HepG2 (cell line): Measurements from ENCODE around the gene DPY19L1. TPM values are rescaled to one million over a fixed set of nuclear protein-coding genes. Genes with fewer than 3 reads are reported as not detected.

ENCODE experiments used
- ATAC-seq: fragments of 200-7000 bp; cut with Tn5 transposase; 3 replicates; pipeline ENCODE4 v1.9.1; 2020; ENCODE audit warnings: mild to moderate bottlenecking, moderate library complexity
- BruUV-seq: library from RNA; stranded (reverse); fragments of 400-500 nt; replicated peaks from 2 replicates; lab custom pipeline; 2021; lab: Mats Ljungman, UMichigan
- CTCF ChIA-PET: fragments of 300-600 bp; formaldehyde crosslinking; extraction: SDS; loops from one replicate; lab custom pipeline; 2021; ENCODE audit warnings: low total read pairs, inconsistent platforms, low intra/inter-chr PET ratio; lab: Yijun Ruan, JAX
- POLR2A ChIA-PET: fragments of 350-600 bp; sonication (Branson Sonifier 250); formaldehyde crosslinking; loops from one replicate; lab custom pipeline; 2020; ENCODE audit warnings: antibody characterized with exemption, inconsistent platforms; lab: Yijun Ruan, JAX
- DNase-seq: peaks from one replicate; pipeline ENCODE4 v3.0.0-alpha.2; 2015; ENCODE audit warnings: low spot score
- FAIRE-seq: peaks from 3 replicates; lab custom pipeline; 2011; peaks lifted over from hg19 to GRCh38; lab: Jason Lieb, UNC
- H2AFZ ChIP-seq: one replicate; pipeline ENCODE4 v1.6.1; 2011; ENCODE audit warnings: low read length, inconsistent platforms
- H3K27ac ChIP-seq: fragments of 300-600 bp; 3 replicates; pipeline ENCODE4 v1.8.0; 2011; ENCODE audit warnings: mixed run types, mild to moderate bottlenecking, mixed read lengths, low read length, inconsistent platforms; ENCODE audit not compliant: insufficient read depth; ENCODE audit errors: extremely low read length
- H3K27me3 ChIP-seq, 2 experiments: fragments of 200-600 bp in 1 of 2; 2 replicates in 1 of 2; 3 replicates in 1 of 2; pipeline versions ENCODE4 v1.6.0 to v1.8.0; 2011; ENCODE audit warnings: low read length in 2 of 2, mild to moderate bottlenecking in 2 of 2, moderate library complexity in 2 of 2, inconsistent platforms in 1 of 2; ENCODE audit not compliant: insufficient read depth in 2 of 2, control insufficient read depth in 1 of 2
- H3K36me3 ChIP-seq, 2 experiments: fragments of 200-600 bp in 1 of 2; replicated peaks in 1 of 2; 2 replicates in 1 of 2; 3 replicates in 1 of 2; pipeline versions ENCODE4 v1.5.1 to v1.8.0; 2011; ENCODE audit warnings: low read length in 2 of 2, inconsistent platforms in 1 of 2; ENCODE audit not compliant: insufficient read depth in 2 of 2, control insufficient read depth in 1 of 2
- H3K4me1 ChIP-seq: 2 replicates; pipeline ENCODE4 v1.5.1; 2012; ENCODE audit warnings: low read length, inconsistent platforms; ENCODE audit not compliant: insufficient read depth
- H3K4me2 ChIP-seq: 2 replicates; pipeline ENCODE4 v1.6.0; 2011; ENCODE audit warnings: low read depth, low read length, inconsistent platforms
- H3K4me3 ChIP-seq, 3 experiments: fragments of 200-600 bp in 1 of 3; sonication (generic), shearing (Covaris generic) in 1 of 3; replicated peaks in 1 of 3; 2 replicates each; pipeline ENCODE4 v1.5.1; 2011 to 2016; ENCODE audit warnings: low read length in 3 of 3, inconsistent platforms in 2 of 3, low read depth in 2 of 3, mild to moderate bottlenecking in 2 of 3, control low read depth in 1 of 3, mixed read lengths in 1 of 3; ENCODE audit not compliant: insufficient read depth in 1 of 3
- H3K79me2 ChIP-seq: one replicate; pipeline ENCODE4 v1.6.1; 2011; ENCODE audit warnings: low read length, inconsistent platforms; ENCODE audit not compliant: insufficient read depth
- H3K9ac ChIP-seq: 2 replicates; pipeline ENCODE4 v1.6.0; 2011; ENCODE audit warnings: mild to moderate bottlenecking, low read depth, low read length, inconsistent platforms; ENCODE audit not compliant: insufficient read depth
- H3K9me3 ChIP-seq: 2 replicates; pipeline ENCODE4 v1.5.1; 2012; ENCODE audit warnings: mild to moderate bottlenecking, low read length
- H4K20me1 ChIP-seq: 2 replicates; pipeline ENCODE4 v1.6.0; 2011; ENCODE audit warnings: inconsistent platforms, mild to moderate bottlenecking, low read length, moderate library complexity; ENCODE audit not compliant: insufficient read depth
- AHR ChIP-seq: IDR thresholded peaks from 2 replicates; pipeline ENCODE4 v1.6.1; 2018; ENCODE audit warnings: missing genetic modification reagents, missing compliant biosample characterization
- ASH2L ChIP-seq: fragments of 300-600, 200-600 bp; sonication (generic); IDR thresholded peaks from 2 replicates; pipeline ENCODE4 v1.7.0; 2017; ENCODE audit warnings: low read depth, mild to moderate bottlenecking, moderate library complexity, mixed read lengths, low read length; ENCODE audit not compliant: insufficient read length
- CC2D1A ChIP-seq: sonication (generic); formaldehyde crosslinking; IDR thresholded peaks from 2 replicates; pipeline ENCODE4 v1.8.1; 2023; ENCODE audit warnings: mild to moderate bottlenecking, missing genetic modification reagents
- HMG20B ChIP-seq: conservative IDR thresholded peaks from 2 replicates; pipeline ENCODE4 v1.6.1; 2016; ENCODE audit warnings: missing genetic modification reagents, missing compliant biosample characterization
- IRX3 ChIP-seq: sonication (generic); formaldehyde crosslinking; IDR thresholded peaks from 2 replicates; pipeline ENCODE4 v1.8.1; 2023; ENCODE audit warnings: mild to moderate bottlenecking, low read depth, missing genetic modification reagents, borderline replicate concordance
- MAZ ChIP-seq, 2 experiments: sonication (generic) in 1 of 2; formaldehyde crosslinking in 1 of 2; IDR thresholded peaks; 2 replicates each; pipeline versions ENCODE4 v1.5.0 to v1.6.1; 2012 to 2020; ENCODE audit warnings: low read depth in 2 of 2, mild to moderate bottlenecking in 2 of 2, borderline replicate concordance in 1 of 2, improper control_type of control experiment in 1 of 2, low read length in 1 of 2, missing genetic modification reagents in 1 of 2, moderate library complexity in 1 of 2
- MED13 ChIP-seq: sonication (generic); formaldehyde crosslinking; IDR thresholded peaks from 2 replicates; pipeline ENCODE4 v1.5.0; 2020; ENCODE audit warnings: missing genetic modification reagents
- NCOR1 ChIP-seq: fragments of 200-600 bp; sonication (generic); IDR thresholded peaks from 2 replicates; pipeline ENCODE4 v1.7.0; 2017; ENCODE audit warnings: antibody characterized with exemption, low read length, borderline replicate concordance
- RARA ChIP-seq: IDR thresholded peaks from 2 replicates; pipeline ENCODE4 v1.6.1; 2016; ENCODE audit warnings: missing genetic modification reagents, missing compliant biosample characterization
- RCOR2 ChIP-seq: IDR thresholded peaks from 2 replicates; pipeline ENCODE4 v1.6.1; 2016; ENCODE audit warnings: missing biosample characterization, missing genetic modification reagents
- SSRP1 ChIP-seq: IDR thresholded peaks from 2 replicates; pipeline ENCODE4 v1.6.1; 2016; ENCODE audit warnings: control low read depth
- TGIF2 ChIP-seq: IDR thresholded peaks from 2 replicates; pipeline ENCODE4 v1.6.1; 2016; ENCODE audit warnings: control low read depth, missing compliant biosample characterization
- ZBTB7A ChIP-seq: sonication (generic); formaldehyde crosslinking; IDR thresholded peaks from 2 replicates; pipeline ENCODE4 v1.8.0; 2022; ENCODE audit warnings: mild to moderate bottlenecking, missing genetic modification reagents
- ZNF274 ChIP-seq: sonication (generic); formaldehyde crosslinking; IDR thresholded peaks from 2 replicates; pipeline ENCODE4 v1.5.1; 2020; ENCODE audit warnings: mild to moderate bottlenecking, missing genetic modification reagents
- ZNF296 ChIP-seq: sonication (generic); formaldehyde crosslinking; conservative IDR thresholded peaks from 2 replicates; pipeline ENCODE4 v1.5.0; 2020; ENCODE audit warnings: mild to moderate bottlenecking, missing genetic modification reagents
- ZNF414 ChIP-seq: sonication (generic); formaldehyde crosslinking; IDR thresholded peaks from 2 replicates; pipeline ENCODE4 v1.5.0; 2020; ENCODE audit warnings: missing genetic modification reagents
- WGBS: methylation state at CpG from one replicate; pipeline ENCODE4 v1.1.6; 2017; ENCODE audit warnings: low lambda C conversion rate; 5-methylcytosine and 5-hydroxymethylcytosine counted together
- in situ Hi-C: cut with HindIII; loops from 2 replicates; pipeline ENCODE4 v1.10.0; 2017; ENCODE audit warnings: low pct_unique_long_range_greater_than_20kb; ENCODE audit not compliant: extremely low pct_ligation_motif_present
- intact Hi-C: fragments of 100-400 bp; cut with micrococcal nuclease; formaldehyde crosslinking; loops from one replicate; pipeline ENCODE4 v1.10.0; 2022; ENCODE audit not compliant: unreplicated experiment
- polyA plus RNA-seq, 8 experiments: library from polyadenylated mRNA; depleted of rRNA in 3 of 8; stranded (reverse) in 7 of 8; unstranded in 1 of 8; fragments of >200 nt; fragmentation: Illumina TruSeq in 4 of 8; extraction: Trizol in 4 of 8; gene quantifications; 2 replicates each; pipeline versions ENCODE4 v1.2.1 to v1.2.3, GENCODE V29; 2011 to 2016; ENCODE audit warnings: low read depth in 4 of 8, missing spikeins in 1 of 8, mixed read lengths in 1 of 8; ENCODE audit not compliant: insufficient read depth in 1 of 8
- total RNA-seq, 5 experiments: library from RNA; depleted of rRNA; stranded (reverse); fragments of >200 nt; fragmentation: Illumina TruSeq; extraction: Trizol; gene quantifications; 2 replicates each; pipeline ENCODE4 v1.2.3, GENCODE V29; 2016; ENCODE audit warnings: low read depth in 1 of 5

DPY19L1 gene
- total and polyA plus RNA-seq, 2 of the 13 experiments (the other 11 are each of a cell fraction or from before 2014, with no cell fraction given) = 18.9 to 32.6 TPM

GRCh38 chr7:35019801-35020200 is 17.5 kb downstream of the DPY19L1 start:
- ChIA-PET POLR2A (no interaction called here), CTCF (no interaction called here)
- H3K36me3 ChIP-seq = peaks cover under 1 to 8% of the 10 kb centered on the region in 2 experiments; a peak in 4 of 5 replicates
- FAIRE-seq (no peak), DNase-seq (no peak), ATAC-seq (no peak)
- TF ChIP-seq ZNF414 (CRISPR knock-in tag) = no peak
- TF ChIP-seq AHR = no peak
- TF ChIP-seq TGIF2 (CRISPR knock-in tag) = no peak
- TF ChIP-seq ZBTB7A (CRISPR knock-in tag) = no peak
- no peak for TF ChIP-seq MAZ (IDR thresholded peaks at IDR 0.05; ENCODE audit: borderline replicate concordance, low read depth, low read length)
- TF ChIP-seq MAZ (CRISPR knock-in tag; IDR thresholded peaks at IDR 0.05; ENCODE audit: low read depth) = no peak
- no peak for TF ChIP-seq HMG20B (CRISPR knock-in tag)
- no peak for TF ChIP-seq ZNF274 (CRISPR knock-in tag)
- TF ChIP-seq SSRP1 (CRISPR knock-in tag) = no peak
- no peak for TF ChIP-seq ZNF296
- TF ChIP-seq MED13 (CRISPR knock-in tag) = no peak
- no peak for TF ChIP-seq ASH2L
- TF ChIP-seq RCOR2 = no peak
- TF ChIP-seq CC2D1A (CRISPR knock-in tag) = no peak
- TF ChIP-seq RARA = no peak
- no peak for TF ChIP-seq IRX3 (CRISPR knock-in tag)
- TF ChIP-seq NCOR1 = no peak
- peaks cover 17% of the 10 kb centered on the region for H3K79me2 ChIP-seq
- H3K4me3 ChIP-seq = no peak overlapping the region
- intact Hi-C loops (no loop called here), in situ Hi-C loops (no loop called here)
- H4K20me1 ChIP-seq = 0 out of 2 replicates have a peak, but pooled peaks cover 2% of the 10 kb centered on the region
- WGBS = 98% methylated on average over 3 of the region's 3 CpGs
- no peak overlapping the region for H3K4me2 ChIP-seq
- no peak overlapping the region for H3K27ac ChIP-seq
- no peaks in the 10 kb centered on the region for H3K9me3 ChIP-seq
- H3K4me1 ChIP-seq = no peaks in the 10 kb centered on the region
- no TSS peak for BruUV-seq
- H2AFZ ChIP-seq = no peak overlapping the region
- H3K9ac ChIP-seq = no peak overlapping the region
- H3K27me3 ChIP-seq = no peaks in the 10 kb centered on the region
